ENCODE measurements around the gene VSTM2L. TPM values are rescaled to one million over a fixed set of nuclear protein-coding genes. Genes with fewer than 3 reads are reported as not detected.

The VSTM2L gene
- total and polyA plus RNA-seq, 2 of the 13 experiments (the other 11 are each of a cell fraction or from before 2014, with no cell fraction given): not detected

- peak; percentile 33; the same call in 1 of the 2 replicates for TF ChIP-seq ZNF746 (CRISPR knock-in tag; IDR thresholded peaks at IDR 0.05)
- TF ChIP-seq GZF1 (CRISPR knock-in tag; IDR thresholded peaks at IDR 0.05): peak; percentile 25; the same call in 1 of the 2 replicates
- peak; percentile 64; the same call in 1 of the 2 replicates for TF ChIP-seq ZNF451 (CRISPR knock-in tag; IDR thresholded peaks at IDR 0.05)
- TF ChIP-seq SIX1 (CRISPR knock-in tag; IDR thresholded peaks at IDR 0.05; ENCODE audit: borderline replicate concordance): no peak
- TF ChIP-seq KAT8 (CRISPR knock-in tag; IDR thresholded peaks at IDR 0.05): peak; percentile 55; the same call in 1 of the 2 replicates
- no peak for TF ChIP-seq ETS1 (CRISPR knock-in tag; IDR thresholded peaks at IDR 0.05)
- peak; percentile 73 for TF ChIP-seq U2AF1 (optimal IDR thresholded peaks at IDR 0.05; ENCODE audit: low read depth, low read length)
These were observed 11.9 kb downstream of the VSTM2L start (continued) for GRCh38 chr20:37914672-37915433.

GRCh38 chr20:37915434-37915787 is 12.5 kb downstream of the VSTM2L start:
- no peak for FAIRE-seq
- Histone ChIP-seq H3K36me3 (replicated peaks in 1 of 2; ENCODE audit: control insufficient read depth in 1 of 2, insufficient read depth in 2 of 2, low read length in 2 of 2) (no peaks in the 10 kb centered on the region), H4K20me1 (ENCODE audit: insufficient read depth, low read length) (no peaks in the 10 kb centered on the region), H2AFZ (ENCODE audit: low read length) (no peak overlapping the region), H3K4me3 (replicated peaks in 1 of 3; ENCODE audit: insufficient read depth in 1 of 3, low read depth in 2 of 3, low read length in 3 of 3) (peak overlapping the region; percentile 49 to 72 (median 64)), H3K27ac (ENCODE audit: extremely low read length, insufficient read depth, low read length) (no peak overlapping the region), H3K4me2 (ENCODE audit: low read depth, low read length) (peak overlapping the region; percentile 92), H3K9me3 (ENCODE audit: low read length) (no peaks in the 10 kb centered on the region), H3K9ac (ENCODE audit: insufficient read depth, low read depth, low read length) (peak overlapping the region; percentile 57), H3K27me3 (ENCODE audit: control insufficient read depth in 1 of 2, insufficient read depth in 2 of 2, low read length in 2 of 2) (peaks cover 20 to 80% of the 10 kb centered on the region in 2 experiments), H3K4me1 (ENCODE audit: insufficient read depth, low read length) (peaks cover 30% of the 10 kb centered on the region), H3K79me2 (ENCODE audit: insufficient read depth, low read length) (no peaks in the 10 kb centered on the region)
- ChIA-PET CTCF (ENCODE audit: low intra/inter-chr PET ratio, low total read pairs) (no interaction called here), POLR2A (interaction anchor here (1.2 to 1.6 kb wide), 4 partner anchors 14 to 71 kb away, joined by 3 to 5 read pairs (median 4); no protein-coding TSS in a partner anchor)
- DNase-seq (ENCODE audit: low spot score): no peak
- peak; percentile 12 for ATAC-seq
- intact Hi-C loops (cut with micrococcal nuclease; ENCODE audit: unreplicated experiment) (no loop called here), in situ Hi-C loops (cut with HindIII; ENCODE audit: extremely low pct_ligation_motif_present, low pct_unique_long_range_greater_than_20kb) (no loop called here)
- no TSS peak for BruUV-seq (replicated peaks)
- WGBS (ENCODE audit: low lambda C conversion rate): 26% methylated on average over 7 of the region's 10 CpGs
- TF ChIP-seq ZNF776 (CRISPR knock-in tag; IDR thresholded peaks at IDR 0.05) (peak; percentile 26; the same call in 1 of the 2 replicates), AKAP8 (CRISPR knock-in tag; IDR thresholded peaks at IDR 0.05) (0 out of 2 replicates have a peak, but pooled peaks have one; percentile 19), ZMYM3 (CRISPR knock-in tag; IDR thresholded peaks at IDR 0.05) (peak; percentile 66), ADNP (CRISPR knock-in tag; IDR thresholded peaks at IDR 0.05) (peak; percentile 67; the same call in 1 of the 2 replicates), ZBTB7A (CRISPR knock-in tag; IDR thresholded peaks at IDR 0.05) (0 out of 2 replicates have a peak, but pooled peaks have one; percentile 47), ZNF629 (CRISPR knock-in tag; conservative IDR thresholded peaks at IDR 0.05) (peak; percentile 97), KDM1A (CRISPR knock-in tag; IDR thresholded peaks at IDR 0.05) (peak; percentile 88), ZNF768 (CRISPR knock-in tag; IDR thresholded peaks at IDR 0.05) (peak; percentile 69; the same call in 1 of the 2 replicates), ZNF563 (CRISPR knock-in tag; IDR thresholded peaks at IDR 0.05) (no peak), IRF9 (CRISPR knock-in tag; IDR thresholded peaks at IDR 0.05; ENCODE audit: borderline replicate concordance) (peak; percentile 18; the same call in 1 of the 2 replicates), ZNF678 (CRISPR knock-in tag; IDR thresholded peaks at IDR 0.05) (0 out of 2 replicates have a peak, but pooled peaks have one; percentile 11), ZNF274 (CRISPR knock-in tag; IDR thresholded peaks at IDR 0.05) (0 out of 2 replicates have a peak, but pooled peaks have one; percentile 18)

All from HepG2 (cell line).